ENCODE results near the gene SMAD6.
A peak's percentile ranks its signal among the peaks of the same experiment; 100 is the strongest.
"Not testable (repeated sequence)": the region's sequence is repeated elsewhere in the genome, so short reads cannot be mapped to it uniquely, and the experiment has no call there.

Gene SMAD6

GRCh38 chr15:66682865-66683264, 19.2 kb upstream of the SMAD6 start:
- H3K4me1 ChIP-seq: no peaks in the 10 kb centered on the region
- no peaks in the 10 kb centered on the region for H3K36me3 ChIP-seq (replicated peaks)
- H3K27me3 ChIP-seq (ENCODE audit: low read depth): no peaks in the 10 kb centered on the region
- no peak overlapping the region for H3K4me3 ChIP-seq
- in situ Hi-C loops (cut with MboI; ENCODE audit: low sequenced_read_pairs): no loop called here
- DNase-seq (ENCODE audit: low spot score in 2 of 2): no peak
- H3K9me3 ChIP-seq: peaks cover 6% of the 10 kb centered on the region

DNA sequence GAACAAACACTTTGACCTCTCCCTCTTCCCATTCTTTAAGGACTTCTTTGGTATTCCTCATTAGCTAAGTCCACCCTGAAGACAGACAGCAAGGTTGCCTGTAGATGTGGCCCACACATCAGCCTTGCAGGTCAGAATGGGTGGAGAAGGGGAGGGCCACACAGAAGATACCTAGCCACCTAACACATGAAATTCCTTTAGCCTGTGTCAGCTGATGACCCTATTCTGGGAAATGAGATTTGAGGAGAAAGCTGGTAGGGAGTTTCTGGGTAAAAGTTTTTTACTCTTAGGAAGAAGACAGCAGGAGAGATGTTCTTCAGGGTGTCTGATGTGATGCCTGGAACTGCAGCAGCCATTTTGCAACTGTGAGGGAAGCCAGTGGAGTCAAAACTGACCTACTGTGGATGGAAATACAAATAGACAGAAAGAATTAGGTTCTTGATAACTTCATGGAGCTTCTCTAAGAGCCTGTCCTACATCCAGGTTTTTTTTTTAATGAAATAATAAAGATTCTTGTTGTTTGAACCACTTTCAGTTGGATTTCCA, 17.8 kb upstream of the SMAD6 start:
- H3K27me3 ChIP-seq (ENCODE audit: low read depth): no peaks in the 10 kb centered on the region
- H3K9me3 ChIP-seq: peaks cover 6% of the 10 kb centered on the region
- in situ Hi-C loops (cut with MboI; ENCODE audit: low sequenced_read_pairs): no loop called here
- no peak overlapping the region for H3K4me3 ChIP-seq
- H3K4me1 ChIP-seq: no peaks in the 10 kb centered on the region
- no peak for DNase-seq (ENCODE audit: low spot score in 2 of 2)
- no peaks in the 10 kb centered on the region for H3K36me3 ChIP-seq (replicated peaks)

- Histone ChIP-seq H3K4me3 (no peak overlapping the region), H3K4me1 (no peaks in the 10 kb centered on the region), H3K9me3 (peaks cover 6% of the 10 kb centered on the region), H3K27me3 (ENCODE audit: low read depth) (no peaks in the 10 kb centered on the region), H3K36me3 (replicated peaks) (no peaks in the 10 kb centered on the region)
- in situ Hi-C loops (cut with MboI; ENCODE audit: low sequenced_read_pairs): no loop called here
- no peak for DNase-seq (ENCODE audit: low spot score in 2 of 2)
These were observed 16.3 kb upstream of the SMAD6 start for GRCh38 chr15:66685638-66686150.

DNA sequence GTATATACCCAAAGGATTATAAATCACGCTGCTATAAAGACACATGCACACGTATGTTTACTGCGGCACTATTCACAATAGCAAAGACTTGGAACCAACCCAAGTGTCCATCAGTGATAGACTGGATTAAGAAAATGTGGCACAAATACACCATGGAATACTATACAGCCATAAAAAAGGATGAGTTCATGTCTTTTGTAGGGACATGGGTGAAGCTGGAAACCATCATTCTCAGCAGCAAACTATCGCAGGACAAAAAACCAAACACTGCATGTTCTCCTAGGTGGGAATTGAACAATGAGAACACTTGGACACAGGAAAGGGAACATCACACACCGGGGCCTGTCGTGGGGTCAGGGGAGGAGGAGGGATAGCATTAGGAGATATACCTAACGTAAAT, 11.1 kb upstream of the SMAD6 start:
- in situ Hi-C loops (cut with MboI; ENCODE audit: low sequenced_read_pairs); DNase-seq (ENCODE audit: low spot score in 2 of 2); H3K4me3 ChIP-seq; H3K9me3 ChIP-seq; H3K4me1 ChIP-seq; H3K27me3 ChIP-seq (ENCODE audit: low read depth); H3K36me3 ChIP-seq (replicated peaks): not testable (repeated sequence)

DNA sequence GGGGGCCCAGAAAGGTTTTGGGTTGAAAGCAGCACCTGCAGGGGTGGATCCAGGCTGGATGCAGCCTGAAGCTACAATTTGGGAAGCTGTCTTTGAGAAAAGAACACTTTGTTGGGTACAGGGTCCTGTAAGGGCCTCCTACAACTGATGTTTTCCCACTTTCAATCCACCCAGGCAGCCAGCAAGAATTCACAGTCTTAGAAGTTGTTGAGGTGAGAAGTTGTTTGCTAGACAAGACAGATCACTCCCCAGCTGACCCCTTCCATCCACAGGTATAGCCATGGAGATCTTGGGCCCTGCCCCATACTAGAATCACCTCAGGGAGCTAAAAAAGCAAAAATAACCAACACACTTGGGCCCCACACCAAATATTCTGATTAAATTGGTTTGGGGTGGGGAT, 10.3 kb upstream of the SMAD6 start:
- in situ Hi-C loops (cut with MboI; ENCODE audit: low sequenced_read_pairs): no loop called here
- no peak for DNase-seq (ENCODE audit: low spot score in 2 of 2)
- Histone ChIP-seq H3K27me3 (ENCODE audit: low read depth) (no peaks in the 10 kb centered on the region), H3K4me3 (no peak overlapping the region), H3K4me1 (no peaks in the 10 kb centered on the region), H3K36me3 (replicated peaks) (no peaks in the 10 kb centered on the region), H3K9me3 (no peaks in the 10 kb centered on the region)

DNA sequence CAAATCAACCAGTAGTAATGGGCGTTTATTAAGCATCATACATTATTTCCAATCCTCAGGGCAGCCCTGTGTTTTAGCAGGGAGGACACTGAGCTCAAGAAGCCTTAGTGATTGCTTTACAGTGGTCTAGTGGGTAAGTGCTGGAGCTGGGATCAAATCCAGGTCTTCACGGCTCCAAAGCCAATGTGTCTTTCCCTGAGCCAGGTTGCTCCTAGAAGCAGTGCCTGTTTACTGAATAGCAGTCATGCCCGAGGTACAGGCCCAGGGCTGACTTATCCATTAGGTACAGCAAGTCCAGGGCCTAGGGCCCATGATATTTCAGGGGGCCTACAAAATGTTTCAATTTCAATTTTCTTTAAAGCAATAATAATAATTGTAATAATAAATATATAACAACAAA, 9.6 kb upstream of the SMAD6 start:
- in situ Hi-C loops (cut with MboI; ENCODE audit: low sequenced_read_pairs): no loop called here
- no peaks in the 10 kb centered on the region for H3K36me3 ChIP-seq (replicated peaks)
- H3K9me3 ChIP-seq: no peaks in the 10 kb centered on the region
- H3K4me1 ChIP-seq: no peaks in the 10 kb centered on the region
- DNase-seq (ENCODE audit: low spot score in 2 of 2): no peak
- H3K4me3 ChIP-seq: no peak overlapping the region
- no peaks in the 10 kb centered on the region for H3K27me3 ChIP-seq (ENCODE audit: low read depth)

DNA sequence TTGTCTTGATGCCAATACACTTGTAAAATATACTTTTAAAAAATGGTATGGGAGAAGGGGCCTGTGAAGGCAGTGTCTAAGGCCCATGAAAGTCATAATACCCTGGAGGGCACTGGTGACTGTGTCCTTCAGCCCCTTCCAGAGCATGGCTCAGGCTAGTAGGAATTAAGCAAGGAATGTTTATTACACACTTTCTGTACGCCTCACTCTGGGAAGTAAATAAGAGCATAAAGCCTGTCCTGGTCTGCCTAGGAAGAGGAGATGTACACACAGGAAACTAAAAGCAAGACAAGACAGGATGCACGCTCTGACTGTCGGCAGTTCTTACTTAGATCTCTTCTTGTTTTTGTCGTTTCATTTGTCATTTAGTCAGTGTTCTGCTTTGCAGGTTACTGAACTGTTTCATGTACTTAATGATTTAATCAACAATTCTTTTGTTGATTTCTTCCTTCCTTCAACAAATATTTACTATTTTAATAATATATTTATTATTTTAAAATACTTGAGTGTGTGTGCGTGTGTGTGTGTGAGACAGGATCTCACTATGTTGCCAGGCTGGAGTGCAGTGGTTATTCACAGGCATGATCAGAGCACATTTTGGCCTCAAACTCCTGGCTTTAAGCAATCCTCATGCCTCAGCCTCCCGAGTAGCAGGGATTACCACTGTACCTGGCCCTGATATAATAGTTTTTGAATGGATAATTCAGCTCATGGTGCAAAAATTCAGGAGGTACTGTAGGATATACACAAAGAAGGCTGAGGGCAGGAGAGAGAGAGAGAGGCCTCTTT, 9.0 kb upstream of the SMAD6 start:
- H3K4me1 ChIP-seq: no peaks in the 10 kb centered on the region
- H3K27me3 ChIP-seq (ENCODE audit: low read depth): no peaks in the 10 kb centered on the region
- no peak for DNase-seq (ENCODE audit: low spot score in 2 of 2)
- in situ Hi-C loops (cut with MboI; ENCODE audit: low sequenced_read_pairs): no loop called here
- H3K9me3 ChIP-seq: no peaks in the 10 kb centered on the region
- H3K36me3 ChIP-seq (replicated peaks): no peaks in the 10 kb centered on the region
- H3K4me3 ChIP-seq: no peak overlapping the region

DNA sequence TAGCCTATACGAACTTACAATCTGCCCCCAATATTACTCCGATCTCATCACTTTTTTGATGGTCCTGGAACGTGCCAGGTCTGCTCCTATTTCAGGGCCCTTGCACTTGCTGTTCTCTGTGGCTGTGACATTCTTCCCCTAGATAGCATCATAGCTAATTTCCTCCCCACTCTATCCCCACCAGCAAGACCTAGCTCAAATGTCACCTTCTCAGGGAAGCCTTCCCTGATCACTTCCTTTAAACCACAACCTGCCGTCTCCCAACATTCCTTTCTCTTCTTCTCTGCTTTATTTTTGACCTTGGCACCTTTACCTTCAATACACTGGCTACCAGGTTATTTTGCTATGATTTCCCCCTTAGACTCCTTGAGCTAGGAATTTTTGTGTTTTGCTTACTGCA, 5.3 kb upstream of the SMAD6 start:
- no peaks in the 10 kb centered on the region for H3K9me3 ChIP-seq
- no peak for DNase-seq (ENCODE audit: low spot score in 2 of 2)
- in situ Hi-C loops (cut with MboI; ENCODE audit: low sequenced_read_pairs): no loop called here
- H3K4me3 ChIP-seq: no peak overlapping the region
- peaks cover 7% of the 10 kb centered on the region for H3K4me1 ChIP-seq
- H3K36me3 ChIP-seq (replicated peaks): no peaks in the 10 kb centered on the region
- H3K27me3 ChIP-seq (ENCODE audit: low read depth): no peaks in the 10 kb centered on the region

- Histone ChIP-seq H3K9me3 (no peaks in the 10 kb centered on the region), H3K4me3 (no peak overlapping the region), H3K36me3 (replicated peaks) (no peaks in the 10 kb centered on the region), H3K4me1 (peaks cover 7% of the 10 kb centered on the region), H3K27me3 (ENCODE audit: low read depth) (no peaks in the 10 kb centered on the region)
- DNase-seq (ENCODE audit: low spot score in 2 of 2): peak; percentile 91
- in situ Hi-C loops (cut with MboI; ENCODE audit: low sequenced_read_pairs): no loop called here
These were observed 3.6 kb upstream of the SMAD6 start for GRCh38 chr15:66698318-66698961.

DNA sequence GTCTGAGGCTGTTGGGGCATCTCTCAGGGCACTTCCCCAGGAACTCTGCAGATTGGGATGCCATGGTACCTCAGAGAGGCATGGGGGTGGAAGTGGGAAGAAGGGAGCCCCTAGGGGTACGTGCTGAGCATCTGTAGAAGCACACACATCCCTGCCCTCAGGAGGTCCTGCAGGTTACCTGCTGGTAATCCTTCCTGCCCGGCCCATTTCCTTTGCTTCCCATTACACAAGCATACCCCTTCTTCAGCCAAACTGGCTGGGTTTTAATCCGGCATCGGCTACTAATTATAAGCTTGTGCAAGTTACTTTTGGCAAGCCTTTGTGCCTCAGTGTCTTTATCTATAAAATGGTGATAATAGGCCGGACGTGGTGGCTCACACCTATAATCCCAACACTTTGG, 3.1 kb upstream of the SMAD6 start:
- H3K4me1 ChIP-seq: peaks cover 7% of the 10 kb centered on the region
- DNase-seq (ENCODE audit: low spot score in 2 of 2): no peak
- no peaks in the 10 kb centered on the region for H3K9me3 ChIP-seq
- no peak overlapping the region for H3K4me3 ChIP-seq
- H3K27me3 ChIP-seq (ENCODE audit: low read depth): no peaks in the 10 kb centered on the region
- H3K36me3 ChIP-seq (replicated peaks): no peaks in the 10 kb centered on the region
- in situ Hi-C loops (cut with MboI; ENCODE audit: low sequenced_read_pairs): no loop called here

GRCh38 chr15:66700412-66700801, 1.6 kb upstream of the SMAD6 start:
- Histone ChIP-seq H3K36me3 (replicated peaks) (no peaks in the 10 kb centered on the region), H3K27me3 (ENCODE audit: low read depth) (no peaks in the 10 kb centered on the region), H3K9me3 (no peaks in the 10 kb centered on the region), H3K4me3 (peak overlapping the region; percentile 60), H3K4me1 (peaks cover 21% of the 10 kb centered on the region)
- in situ Hi-C loops (cut with MboI; ENCODE audit: low sequenced_read_pairs): no loop called here
- peak in 1 of 2 experiments; percentile 42 for DNase-seq (ENCODE audit: low spot score in 2 of 2)

DNA sequence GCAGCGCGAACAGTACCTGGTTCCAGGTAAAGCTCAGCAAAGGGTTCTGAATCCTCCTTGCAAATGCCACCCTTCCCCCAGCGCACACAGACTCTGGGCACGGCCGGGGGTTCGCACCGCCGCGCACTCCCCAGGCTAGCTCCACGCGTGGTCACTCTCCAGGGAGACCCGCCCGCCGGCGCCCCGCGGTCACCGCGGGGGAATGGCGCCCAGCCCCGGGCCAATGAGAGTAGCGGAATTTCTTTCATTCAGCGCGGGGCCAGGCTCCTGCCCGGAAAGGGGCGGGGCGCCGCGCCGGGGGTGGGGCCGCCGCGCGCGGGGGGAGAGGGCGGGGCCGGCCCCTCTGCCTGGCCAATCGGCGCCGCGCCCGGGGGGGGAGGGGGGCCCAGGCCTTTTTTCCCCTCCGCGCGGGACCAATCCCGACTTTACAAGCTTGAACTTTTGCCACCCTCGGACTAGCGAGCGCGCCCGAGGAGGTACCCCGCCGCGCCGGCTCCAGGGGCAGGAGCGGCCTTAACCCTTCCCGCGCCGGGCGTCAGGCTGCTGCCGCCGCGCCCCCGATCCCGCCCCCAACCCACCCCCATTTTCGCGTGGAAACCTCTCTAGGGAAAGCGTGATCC, 1.1 kb upstream of the SMAD6 start:
- H3K4me1 ChIP-seq: peaks cover 26% of the 10 kb centered on the region
- H3K9me3 ChIP-seq: no peaks in the 10 kb centered on the region
- peak overlapping the region; percentile 60 for H3K4me3 ChIP-seq
- DNase-seq (ENCODE audit: low spot score in 2 of 2): peak; percentile 100
- in situ Hi-C loops (cut with MboI; ENCODE audit: low sequenced_read_pairs): no loop called here
- 0 out of 2 replicates have a peak, but pooled peaks cover 3% of the 10 kb centered on the region for H3K36me3 ChIP-seq (replicated peaks)
- H3K27me3 ChIP-seq (ENCODE audit: low read depth): no peaks in the 10 kb centered on the region

DNA sequence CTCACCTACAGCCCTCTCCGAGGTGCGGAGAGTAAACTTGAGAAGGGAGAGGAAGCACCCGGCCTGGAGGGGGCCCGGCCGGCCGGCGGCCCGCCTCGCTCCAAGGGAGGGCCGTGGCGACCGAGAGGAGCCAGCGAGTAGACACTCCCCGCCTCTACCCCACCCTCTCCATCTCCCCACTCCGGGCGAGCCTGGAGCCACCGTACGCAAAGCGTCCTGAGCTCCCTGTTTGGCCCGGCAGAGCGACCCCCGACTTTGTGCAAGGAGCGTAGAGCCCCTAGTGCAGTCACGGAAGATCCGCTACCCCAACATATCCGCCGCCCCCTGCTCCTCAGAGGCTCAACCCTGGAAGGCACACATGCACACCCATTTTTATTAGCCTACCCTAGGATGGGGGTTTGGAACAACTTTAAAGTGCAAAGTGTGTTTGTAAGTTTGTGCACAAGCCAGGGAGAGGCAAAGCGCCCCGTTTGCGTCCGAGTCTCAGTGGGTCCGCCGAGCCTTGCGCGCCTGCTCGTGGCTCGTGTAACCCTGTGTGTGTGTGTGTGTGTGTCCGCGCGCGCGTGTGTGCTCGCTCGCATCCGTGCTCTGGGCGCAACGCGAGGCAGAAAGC, 508 bp upstream of the SMAD6 start:
- in situ Hi-C loops (cut with MboI; ENCODE audit: low sequenced_read_pairs): no loop called here
- peak overlapping the region; percentile 60 for H3K4me3 ChIP-seq
- peak; percentile 84 to 85 for DNase-seq (ENCODE audit: low spot score in 2 of 2)
- H3K36me3 ChIP-seq (replicated peaks): 0 out of 2 replicates have a peak, but pooled peaks cover 7% of the 10 kb centered on the region
- no peaks in the 10 kb centered on the region for H3K9me3 ChIP-seq
- H3K27me3 ChIP-seq (ENCODE audit: low read depth): no peaks in the 10 kb centered on the region
- H3K4me1 ChIP-seq: peaks cover 32% of the 10 kb centered on the region
